A549 (cell line): Measurements from ENCODE around the gene FILIP1L. TPM values are rescaled to one million over a fixed set of nuclear protein-coding genes. Genes with fewer than 3 reads are reported as not detected.

Experiments
- ATAC-seq, 2 experiments: fragments of 200-7000 bp in 1 of 2; fragments of >200 bp in 1 of 2; cut with Nextera tagmentation in 1 of 2; cut with Tn5 transposase in 1 of 2; 3 replicates each; pipeline versions ENCODE4 v1.8.0 to v1.9.1; 2018 to 2020; ENCODE audit warnings: mild to moderate bottlenecking in 1 of 2, moderate library complexity in 1 of 2
- CTCF ChIA-PET: fragments of 300-600 bp; sonication (Branson Sonifier 250); formaldehyde crosslinking; extraction: SDS; loops from one replicate; lab custom pipeline; 2021; ENCODE audit warnings: antibody characterized with exemption, inconsistent platforms; lab: Yijun Ruan, JAX
- POLR2A ChIA-PET: fragments of 350-600 bp; formaldehyde crosslinking; extraction: SDS; loops from one replicate; lab custom pipeline; 2021; ENCODE audit warnings: antibody characterized with exemption, inconsistent platforms; lab: Yijun Ruan, JAX
- DNase-seq, 2 experiments: peaks; one replicate each; pipeline versions ENCODE4 v3.0.0 to v3.0.0-alpha.2; 2011 to 2016; ENCODE audit warnings: low read depth in 1 of 2, low spot score in 1 of 2
- FAIRE-seq: peaks from 2 replicates; lab custom pipeline; 2011; peaks lifted over from hg19 to GRCh38; lab: Jason Lieb, UNC
- H3K27ac ChIP-seq, 2 experiments: fragments of >200 bp; sonication (Bioruptor Twin); formaldehyde crosslinking; 3 replicates each; pipeline ENCODE4 v1.5.1; 2016 to 2017
- H3K4me1 ChIP-seq: fragments of >200 bp; sonication (Bioruptor Twin); formaldehyde crosslinking; 3 replicates; pipeline ENCODE4 v1.6.1; 2016
- H3K4me2 ChIP-seq: fragments of >200 bp; sonication (Bioruptor Twin); formaldehyde crosslinking; 3 replicates; pipeline ENCODE4 v1.6.1; 2016
- H3K4me3 ChIP-seq: fragments of >200 bp; sonication (Bioruptor Twin); formaldehyde crosslinking; 3 replicates; pipeline ENCODE4 v1.5.1; 2016
- H3K9me3 ChIP-seq: fragments of >200 bp; sonication (Bioruptor Twin); formaldehyde crosslinking; 3 replicates; pipeline ENCODE4 v1.6.1; 2016
- BHLHE40 ChIP-seq: IDR thresholded peaks from 2 replicates; pipeline ENCODE4 v1.6.1; 2012; ENCODE audit warnings: low read depth, low read length, inconsistent platforms
- CBX2 ChIP-seq: fragments of 200-600 bp; sonication (generic); IDR thresholded peaks from 2 replicates; pipeline ENCODE4 v1.6.1; 2016; ENCODE audit warnings: low read depth, mild to moderate bottlenecking, borderline replicate concordance
- CBX8 ChIP-seq: fragments of 200-600 bp; sonication (generic); IDR thresholded peaks from 2 replicates; pipeline ENCODE4 v1.6.1; 2016
- CHD2 ChIP-seq: fragments of 150-350 bp; IDR thresholded peaks from 2 replicates; pipeline ENCODE4 v1.6.1; 2014; ENCODE audit warnings: low read length; ENCODE audit not compliant: partially characterized antibody
- E2F6 ChIP-seq: IDR thresholded peaks from 2 replicates; pipeline ENCODE4 v1.6.1; 2012; ENCODE audit warnings: low read depth, borderline replicate concordance
- EHF ChIP-seq: fragments of 250-450 bp; sonication (Bioruptor Pico); IDR thresholded peaks from 2 replicates; pipeline ENCODE4 v1.5.0; 2020; ENCODE audit warnings: mild to moderate bottlenecking
- EP300 ChIP-seq, 2 experiments: fragments of >200 bp; sonication (Bioruptor Twin); formaldehyde crosslinking; IDR thresholded peaks; 2 replicates in 1 of 2; 3 replicates in 1 of 2; pipeline ENCODE4 v1.6.1; 2016 to 2017
- ESRRA ChIP-seq: fragments of 150-350 bp; IDR thresholded peaks from 2 replicates; pipeline ENCODE4 v1.6.1; 2014; ENCODE audit warnings: mild to moderate bottlenecking, low read length, borderline replicate concordance
- FOSB ChIP-seq: fragments of 250-450 bp; sonication (Bioruptor Pico); IDR thresholded peaks from 2 replicates; pipeline ENCODE4 v1.5.0; 2020; ENCODE audit warnings: mild to moderate bottlenecking, moderate library complexity
- FOSL2 ChIP-seq, 2 experiments: fragments of 450-650 bp in 1 of 2; fragments of >200 bp in 1 of 2; sonication (Bioruptor Twin) in 1 of 2; formaldehyde crosslinking; IDR thresholded peaks; 2 replicates each; pipeline versions ENCODE4 v1.5.0 to v1.6.1; 2016 to 2020; ENCODE audit warnings: mild to moderate bottlenecking in 1 of 2, moderate library complexity in 1 of 2
- FOXS1 ChIP-seq: fragments of 250-450 bp; sonication (Bioruptor Pico); IDR thresholded peaks from 2 replicates; pipeline ENCODE4 v1.5.0; 2020; ENCODE audit warnings: mild to moderate bottlenecking, moderate library complexity
- HDAC2 ChIP-seq: fragments of 200-600 bp; sonication (generic); IDR thresholded peaks from 2 replicates; pipeline ENCODE4 v1.6.1; 2016
- HOXA7 ChIP-seq: fragments of 250-450 bp; sonication (Bioruptor Pico); IDR thresholded peaks from 2 replicates; pipeline ENCODE4 v1.5.0; 2020; ENCODE audit warnings: mild to moderate bottlenecking, moderate library complexity
- HOXB5 ChIP-seq: fragments of 250-450 bp; sonication (Bioruptor Pico); IDR thresholded peaks from 2 replicates; pipeline ENCODE4 v1.5.0; 2020; ENCODE audit warnings: mild to moderate bottlenecking, moderate library complexity
- KDM1A ChIP-seq: fragments of 200-600 bp; sonication (generic); IDR thresholded peaks from 2 replicates; pipeline ENCODE4 v1.6.1; 2016; ENCODE audit warnings: low read depth, mild to moderate bottlenecking
- KDM5A ChIP-seq: fragments of 200-600 bp; sonication (generic); IDR thresholded peaks from 2 replicates; pipeline ENCODE4 v1.6.1; 2016; ENCODE audit warnings: antibody characterized with exemption, mild to moderate bottlenecking
- MAFK ChIP-seq: fragments of 450-650 bp; IDR thresholded peaks from 2 replicates; pipeline ENCODE4 v1.6.1; 2014; ENCODE audit not compliant: partially characterized antibody
- MYC ChIP-seq: IDR thresholded peaks from 2 replicates; pipeline ENCODE4 v1.6.1; 2012; ENCODE audit warnings: mild to moderate bottlenecking, inconsistent platforms, low read length, improper control_type of control experiment, borderline replicate concordance
- NFE2L2 ChIP-seq: fragments of 150-350 bp; conservative IDR thresholded peaks from 2 replicates; pipeline ENCODE4 v1.6.1; 2014; ENCODE audit warnings: low read length
- PHF8 ChIP-seq: fragments of 200-600 bp; sonication (generic); IDR thresholded peaks from 2 replicates; pipeline ENCODE4 v1.6.1; 2016; ENCODE audit warnings: low read depth, mild to moderate bottlenecking, antibody characterized with exemption, moderate library complexity, borderline replicate concordance
- POLR2AphosphoS2 ChIP-seq: conservative IDR thresholded peaks from 2 replicates; pipeline ENCODE4 v1.6.1; 2012; ENCODE audit warnings: low read length, improper control_type of control experiment, inconsistent platforms
- RAD21 ChIP-seq, 2 experiments: fragments of >200 bp in 1 of 2; sonication (Bioruptor Twin) in 1 of 2; formaldehyde crosslinking in 1 of 2; IDR thresholded peaks in 1 of 2; conservative IDR thresholded peaks in 1 of 2; 2 replicates in 1 of 2; 3 replicates in 1 of 2; pipeline ENCODE4 v1.6.1; 2012 to 2018; ENCODE audit warnings: inconsistent platforms in 1 of 2
- RARB ChIP-seq: fragments of 250-450 bp; sonication (Bioruptor Pico); IDR thresholded peaks from 2 replicates; pipeline ENCODE4 v1.8.0; 2021; ENCODE audit warnings: mild to moderate bottlenecking, moderate library complexity
- RNF2 ChIP-seq: fragments of 200-600 bp; sonication (generic); IDR thresholded peaks from 2 replicates; pipeline ENCODE4 v1.6.1; 2016; ENCODE audit warnings: low read depth, mild to moderate bottlenecking, antibody characterized with exemption, moderate library complexity, borderline replicate concordance
- SMC3 ChIP-seq: fragments of >200 bp; sonication (Bioruptor Twin); formaldehyde crosslinking; IDR thresholded peaks from 3 replicates; pipeline ENCODE4 v1.6.1; 2018; ENCODE audit warnings: inconsistent platforms
- ZFP36 ChIP-seq: fragments of 450-650 bp; IDR thresholded peaks from 2 replicates; pipeline ENCODE4 v1.6.1; 2014; ENCODE audit warnings: borderline replicate concordance; ENCODE audit not compliant: partially characterized antibody
- ZSCAN20 ChIP-seq: fragments of 250-450 bp; sonication (Bioruptor Pico); IDR thresholded peaks from 2 replicates; pipeline ENCODE4 v1.8.0; 2022; ENCODE audit warnings: mild to moderate bottlenecking, moderate library complexity
- WGBS: methylation state at CpG from one replicate; pipeline ENCODE4 v1.1.6; 2017; ENCODE audit errors: missing lambda C conversion rate; 5-methylcytosine and 5-hydroxymethylcytosine counted together
- polyA plus RNA-seq, 4 experiments: library from polyadenylated mRNA; depleted of rRNA in 3 of 4; stranded (reverse); fragments of >200 nt; fragmentation: RNase III in 1 of 4; extraction: RNeasy Plus Mini Kit Qiagen cat#74134 plus additional on column Dnase treatment in 1 of 4; gene quantifications; 2 replicates in 3 of 4; 3 replicates in 1 of 4; pipeline ENCODE4 v1.2.3, GENCODE V29; 2011 to 2017
- TF ChIP-seq, protein P1 (sequence below): fragments of >200 bp; sonication (Bioruptor Twin); formaldehyde crosslinking; IDR thresholded peaks from 3 replicates; pipeline ENCODE4 v1.6.1; 2016
- TF ChIP-seq, protein P2 (sequence below): fragments of 450-650 bp; IDR thresholded peaks from 2 replicates; pipeline ENCODE4 v1.6.1; 2014; ENCODE audit warnings: antibody characterized with exemption
- TF ChIP-seq, protein P3 (sequence below): fragments of 250-450 bp; sonication (Bioruptor Pico); IDR thresholded peaks from 2 replicates; pipeline ENCODE4 v1.5.0; 2021; ENCODE audit warnings: mild to moderate bottlenecking, moderate library complexity, borderline replicate concordance

The FILIP1L gene
- polyA plus RNA-seq, 2 of the 4 experiments (the other 2 are of a cell fraction), result 0.19 to 0.45 TPM

GRCh38 chr3:99965077-99965476, 149.2 kb downstream of the FILIP1L start:
- POLR2A ChIA-PET, result no interaction called here
- DNase-seq, result no peak
- TF ChIP-seq BHLHE40, result no peak
- no peak for TF ChIP-seq EP300 (IDR thresholded peaks at IDR 0.05)
- no peak for TF ChIP-seq HOXA7 (CRISPR knock-in tag)
- TF ChIP-seq NFE2L2, result no peak
- TF ChIP-seq, protein P1, sequence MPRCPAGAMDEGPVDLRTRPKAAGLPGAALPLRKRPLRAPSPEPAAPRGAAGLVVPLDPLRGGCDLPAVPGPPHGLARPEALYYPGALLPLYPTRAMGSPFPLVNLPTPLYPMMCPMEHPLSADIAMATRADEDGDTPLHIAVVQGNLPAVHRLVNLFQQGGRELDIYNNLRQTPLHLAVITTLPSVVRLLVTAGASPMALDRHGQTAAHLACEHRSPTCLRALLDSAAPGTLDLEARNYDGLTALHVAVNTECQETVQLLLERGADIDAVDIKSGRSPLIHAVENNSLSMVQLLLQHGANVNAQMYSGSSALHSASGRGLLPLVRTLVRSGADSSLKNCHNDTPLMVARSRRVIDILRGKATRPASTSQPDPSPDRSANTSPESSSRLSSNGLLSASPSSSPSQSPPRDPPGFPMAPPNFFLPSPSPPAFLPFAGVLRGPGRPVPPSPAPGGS, result no peak
- no peak for TF ChIP-seq RAD21 (conservative IDR thresholded peaks at IDR 0.05 in 1 of 2, IDR thresholded peaks at IDR 0.05 in 1 of 2)
- TF ChIP-seq, all 56 proteins: peak for 0
- CTCF ChIA-PET, result no interaction called here
- WGBS, result 92% methylated on average over 1 of the region's 1 CpG
- H3K4me3 ChIP-seq, result no peak overlapping the region
- no peak overlapping the region for H3K27ac ChIP-seq
- no peak overlapping the region for H3K4me2 ChIP-seq
- FAIRE-seq (no peak), ATAC-seq (0 out of 6 replicates have a peak, but pooled peaks of 1 of the 2 experiments have one; percentile 34)
- peaks cover 12% of the 10 kb centered on the region; the same call in 2 of the 3 replicates for H3K4me1 ChIP-seq
- no peaks in the 10 kb centered on the region for H3K9me3 ChIP-seq

GRCh38 chr3:99962703-99963102, 151.6 kb downstream of the FILIP1L start:
- Histone ChIP-seq H3K4me1 (peaks cover 12% of the 10 kb centered on the region; the same call in 2 of the 3 replicates), H3K9me3 (no peaks in the 10 kb centered on the region), H3K4me2 (no peak overlapping the region), H3K4me3 (no peak overlapping the region), H3K27ac (no peak overlapping the region)
- ChIA-PET POLR2A (no interaction called here), CTCF (no interaction called here)
- TF ChIP-seq FOXS1 (CRISPR knock-in tag) (no peak), HDAC2 (no peak), PHF8 (no peak), POLR2AphosphoS2 (no peak), HOXA7 (CRISPR knock-in tag) (no peak), RNF2 (no peak), FOSL2 (IDR thresholded peaks at IDR 0.05) (no peak), FOSL2 (CRISPR knock-in tag; IDR thresholded peaks at IDR 0.05) (no peak), ZFP36 (no peak), HOXB5 (no peak), ESRRA (no peak), BHLHE40 (no peak), SMC3 (no peak), CBX8 (no peak), NFE2L2 (no peak)
- TF ChIP-seq, protein P2, sequence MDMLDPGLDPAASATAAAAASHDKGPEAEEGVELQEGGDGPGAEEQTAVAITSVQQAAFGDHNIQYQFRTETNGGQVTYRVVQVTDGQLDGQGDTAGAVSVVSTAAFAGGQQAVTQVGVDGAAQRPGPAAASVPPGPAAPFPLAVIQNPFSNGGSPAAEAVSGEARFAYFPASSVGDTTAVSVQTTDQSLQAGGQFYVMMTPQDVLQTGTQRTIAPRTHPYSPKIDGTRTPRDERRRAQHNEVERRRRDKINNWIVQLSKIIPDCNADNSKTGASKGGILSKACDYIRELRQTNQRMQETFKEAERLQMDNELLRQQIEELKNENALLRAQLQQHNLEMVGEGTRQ, result no peak
- 80% methylated on average over 2 of the region's 2 CpGs for WGBS
- DNase-seq (no peak), ATAC-seq (no peak), FAIRE-seq (no peak)

GRCh38 chr3:99961756-99962515, 152.4 kb downstream of the FILIP1L start:
- DNase-seq (no peak), FAIRE-seq (no peak), ATAC-seq (no peak)
- H3K4me1 ChIP-seq, result peaks cover 12% of the 10 kb centered on the region; the same call in 2 of the 3 replicates
- ChIA-PET POLR2A (no interaction called here), CTCF (interaction anchor here (0.9 kb wide), 1 partner anchor 292 kb away, joined by 4 read pairs; no protein-coding TSS in a partner anchor)
- 86% methylated on average over 7 of the region's 7 CpGs for WGBS
- no peak overlapping the region for H3K27ac ChIP-seq
- H3K9me3 ChIP-seq, result no peaks in the 10 kb centered on the region
- H3K4me2 ChIP-seq, result no peak overlapping the region
- no peak for TF ChIP-seq ESRRA
- no peak for TF ChIP-seq CHD2
- TF ChIP-seq EHF (CRISPR knock-in tag), result no peak
- no peak for TF ChIP-seq ZSCAN20 (CRISPR knock-in tag)
- TF ChIP-seq KDM5A, result no peak
- no peak for TF ChIP-seq MYC
- TF ChIP-seq FOSB (CRISPR knock-in tag), result no peak
- no peak for TF ChIP-seq CBX2
- TF ChIP-seq KDM1A, result no peak
- no peak for TF ChIP-seq BHLHE40
- TF ChIP-seq ZFP36, result no peak
- no peak for TF ChIP-seq MAFK
- no peak for TF ChIP-seq E2F6
- no peak for TF ChIP-seq RARB
- TF ChIP-seq, protein P3, sequence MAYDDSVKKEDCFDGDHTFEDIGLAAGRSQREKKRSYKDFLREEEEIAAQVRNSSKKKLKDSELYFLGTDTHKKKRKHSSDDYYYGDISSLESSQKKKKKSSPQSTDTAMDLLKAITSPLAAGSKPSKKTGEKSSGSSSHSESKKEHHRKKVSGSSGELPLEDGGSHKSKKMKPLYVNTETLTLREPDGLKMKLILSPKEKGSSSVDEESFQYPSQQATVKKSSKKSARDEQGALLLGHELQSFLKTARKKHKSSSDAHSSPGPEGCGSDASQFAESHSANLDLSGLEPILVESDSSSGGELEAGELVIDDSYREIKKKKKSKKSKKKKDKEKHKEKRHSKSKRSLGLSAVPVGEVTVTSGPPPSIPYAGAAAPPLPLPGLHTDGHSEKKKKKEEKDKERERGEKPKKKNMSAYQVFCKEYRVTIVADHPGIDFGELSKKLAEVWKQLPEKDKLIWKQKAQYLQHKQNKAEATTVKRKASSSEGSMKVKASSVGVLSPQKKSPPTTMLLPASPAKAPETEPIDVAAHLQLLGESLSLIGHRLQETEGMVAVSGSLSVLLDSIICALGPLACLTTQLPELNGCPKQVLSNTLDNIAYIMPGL (CRISPR knock-in tag), result no peak
- no peak overlapping the region for H3K4me3 ChIP-seq
